Measurements from ENCODE around the gene UAP1L1.

Gene UAP1L1

GRCh38 chr9:137063311-137064026 lies 13.8 kb upstream of the UAP1L1 start:
- no peak overlapping the region for H3K27ac ChIP-seq (replicated peaks)
- H3K4me3 ChIP-seq (replicated peaks; ENCODE audit: insufficient read depth, low read length) = no peak overlapping the region

GRCh38 chr9:137064027-137064879 lies 13.1 kb upstream of the UAP1L1 start:
- TF ChIP-seq REST (IDR thresholded peaks at IDR 0.05; ENCODE audit: insufficient replicate concordance, low read depth) (peak; percentile 32), SPI1 (IDR thresholded peaks at IDR 0.05; ENCODE audit: borderline replicate concordance, low read depth) (no peak), CTCF (IDR thresholded peaks at IDR 0.05; ENCODE audit: insufficient read depth, low read length) (peak; percentile 57), POLR2AphosphoS5 (IDR thresholded peaks at IDR 0.05; ENCODE audit: low read depth) (no peak)
- DNase-seq (ENCODE audit: low read depth in 1 of 2, low spot score in 1 of 2) = peak in 1 of 2 experiments; percentile 49
- H3K4me3 ChIP-seq (replicated peaks; ENCODE audit: insufficient read depth, low read length) = no peak overlapping the region
- no peaks in the 10 kb centered on the region for H3K27me3 ChIP-seq (ENCODE audit: insufficient read depth, poor library complexity, severe bottlenecking)
- H3K27ac ChIP-seq (replicated peaks) = no peak overlapping the region

More at GRCh38 chr9:137063311-137064026, 13.8 kb upstream of the UAP1L1 start:
- no peak for TF ChIP-seq POLR2AphosphoS5 (IDR thresholded peaks at IDR 0.05; ENCODE audit: low read depth)
- TF ChIP-seq REST (IDR thresholded peaks at IDR 0.05; ENCODE audit: insufficient replicate concordance, low read depth) = no peak
- no peak for TF ChIP-seq CTCF (IDR thresholded peaks at IDR 0.05; ENCODE audit: insufficient read depth, low read length)
- TF ChIP-seq GABPA (IDR thresholded peaks at IDR 0.05; ENCODE audit: low read depth) = no peak
- no peak for TF ChIP-seq SPI1 (IDR thresholded peaks at IDR 0.05; ENCODE audit: borderline replicate concordance, low read depth)
- no peak for DNase-seq (ENCODE audit: low read depth in 1 of 2, low spot score in 1 of 2)
- no peaks in the 10 kb centered on the region for H3K27me3 ChIP-seq (ENCODE audit: insufficient read depth, poor library complexity, severe bottlenecking)

GRCh38 chr9:137064880-137065164 lies 12.5 kb upstream of the UAP1L1 start:
- no peak for TF ChIP-seq GABPA (IDR thresholded peaks at IDR 0.05; ENCODE audit: low read depth)
- no peak for TF ChIP-seq SPI1 (IDR thresholded peaks at IDR 0.05; ENCODE audit: borderline replicate concordance, low read depth)
- TF ChIP-seq REST (IDR thresholded peaks at IDR 0.05; ENCODE audit: insufficient replicate concordance, low read depth) = no peak
- no peak for TF ChIP-seq CTCF (IDR thresholded peaks at IDR 0.05; ENCODE audit: insufficient read depth, low read length)
- TF ChIP-seq POLR2AphosphoS5 (IDR thresholded peaks at IDR 0.05; ENCODE audit: low read depth) = no peak
- Histone ChIP-seq H3K27me3 (ENCODE audit: insufficient read depth, poor library complexity, severe bottlenecking) (no peaks in the 10 kb centered on the region), H3K27ac (replicated peaks) (no peak overlapping the region), H3K4me3 (replicated peaks; ENCODE audit: insufficient read depth, low read length) (no peak overlapping the region)
- no peak for DNase-seq (ENCODE audit: low read depth in 1 of 2, low spot score in 1 of 2)

Measured in HL-60 (cell line).